Left renal cortex interstitium (tissue), 4 donors: ENCODE results near the gene NLRP2B. TPM values are rescaled to one million over a fixed set of nuclear protein-coding genes. Genes with fewer than 3 reads are reported as not detected.

Source experiments
- polyA plus RNA-seq, 4 donors: library from polyadenylated mRNA; unstranded; fragments of 120-200 nt; gene quantifications; one replicate each; pipeline ENCODE4 v1.2.1, GENCODE V29; 2013; ENCODE audit not compliant: insufficient read length in 4 of 4

NLRP2B gene
- polyA plus RNA-seq, 4 donors, result 0.05 to 0.06 TPM; not detected in 2

Other genes with a start within 250 kb of the NLRP2B start
- gene ZXDB, start 88.2 kb downstream of the NLRP2B start, polyA plus RNA-seq, result 10 to 100 TPM in 3 of 4 donors, 1 to 10 TPM in 1; 9.8 to 10.9 (median 10.8) TPM
- 1 to 10 TPM; 4.9 to 5.2 (median 5.0) TPM for gene ZXDA, start 230.2 kb upstream of the NLRP2B start, polyA plus RNA-seq